Thyroid gland (tissue), 4 donors: Measurements from ENCODE around the gene ESF1.

ENCODE experiments used
- POLR2A ChIP-seq, 2 donors: fragments of 450-650 bp; IDR thresholded peaks; one replicate each; pipeline ENCODE4 v1.6.1; 2017; ENCODE audit warnings: antibody characterized with exemption in 2 of 2, mild to moderate bottlenecking in 2 of 2, moderate library complexity in 1 of 2
- TF ChIP-seq, protein P1 (sequence below), 6 experiments: fragments of 200-600 bp in 3 of 6; fragments of 450-650 bp in 3 of 6; sonication (generic) in 3 of 6; IDR thresholded peaks; one replicate each; pipeline ENCODE4 v1.5.1; 2016 to 2019; ENCODE audit warnings: antibody characterized with exemption in 6 of 6, mild to moderate bottlenecking in 2 of 6, inconsistent platforms in 1 of 6, moderate library complexity in 1 of 6

DNA sequence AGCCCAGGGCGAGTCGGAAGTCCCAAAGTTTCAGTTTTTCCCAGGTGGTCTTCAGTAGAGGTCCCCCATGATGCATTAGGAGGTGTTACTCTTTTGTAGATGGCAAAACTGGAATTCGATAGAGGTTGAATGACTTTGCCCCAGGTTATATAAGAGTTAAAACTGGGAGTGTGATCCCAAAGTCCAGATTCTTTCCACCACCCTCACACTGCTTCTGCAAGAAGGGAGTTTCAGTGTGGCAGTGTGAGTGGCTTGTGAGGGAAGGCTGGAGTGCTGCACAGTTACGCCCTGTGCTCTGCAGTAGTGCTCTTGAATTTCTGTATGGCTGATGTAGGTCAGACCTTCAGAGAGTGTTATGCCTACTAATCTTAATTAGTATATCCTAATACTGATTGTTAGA lies 30.0 kb upstream of the ESF1 start:
- TF ChIP-seq, protein P1, sequence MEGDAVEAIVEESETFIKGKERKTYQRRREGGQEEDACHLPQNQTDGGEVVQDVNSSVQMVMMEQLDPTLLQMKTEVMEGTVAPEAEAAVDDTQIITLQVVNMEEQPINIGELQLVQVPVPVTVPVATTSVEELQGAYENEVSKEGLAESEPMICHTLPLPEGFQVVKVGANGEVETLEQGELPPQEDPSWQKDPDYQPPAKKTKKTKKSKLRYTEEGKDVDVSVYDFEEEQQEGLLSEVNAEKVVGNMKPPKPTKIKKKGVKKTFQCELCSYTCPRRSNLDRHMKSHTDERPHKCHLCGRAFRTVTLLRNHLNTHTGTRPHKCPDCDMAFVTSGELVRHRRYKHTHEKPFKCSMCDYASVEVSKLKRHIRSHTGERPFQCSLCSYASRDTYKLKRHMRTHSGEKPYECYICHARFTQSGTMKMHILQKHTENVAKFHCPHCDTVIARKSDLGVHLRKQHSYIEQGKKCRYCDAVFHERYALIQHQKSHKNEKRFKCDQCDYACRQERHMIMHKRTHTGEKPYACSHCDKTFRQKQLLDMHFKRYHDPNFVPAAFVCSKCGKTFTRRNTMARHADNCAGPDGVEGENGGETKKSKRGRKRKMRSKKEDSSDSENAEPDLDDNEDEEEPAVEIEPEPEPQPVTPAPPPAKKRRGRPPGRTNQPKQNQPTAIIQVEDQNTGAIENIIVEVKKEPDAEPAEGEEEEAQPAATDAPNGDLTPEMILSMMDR (IDR thresholded peaks at IDR 0.05) = no peak
- TF ChIP-seq POLR2A (IDR thresholded peaks at IDR 0.05) = no peak
